ENCODE data around the gene NBDY.
"Not testable (repeated sequence)": the region's sequence is repeated elsewhere in the genome, so short reads cannot be mapped to it uniquely, and the experiment has no call there.

- TF ChIP-seq CTCF (optimal IDR thresholded peaks at IDR 0.05 in 1 of 3, IDR thresholded peaks at IDR 0.05 in 1 of 3, conservative IDR thresholded peaks at IDR 0.05 in 1 of 3; ENCODE audit: extremely low read depth in 1 of 3, insufficient read depth in 2 of 3, low read length in 3 of 3); EZH2 (IDR thresholded peaks at IDR 0.05; ENCODE audit: low read length): not testable (repeated sequence)
These were observed 44.5 kb downstream of the NBDY start for GRCh38 chrX:56773522-56774060.

Measured in keratinocyte (primary cell).